GM12865 (cell line): Measurements from ENCODE around the gene PDE11A.

Experiments
- DNase-seq: peaks from one replicate; pipeline ENCODE4 v3.0.0; 2010; ENCODE audit warnings: low read depth
- H3K4me3 ChIP-seq: 2 replicates; pipeline ENCODE4 v1.5.1; 2011; ENCODE audit warnings: mild to moderate bottlenecking, low read depth, low read length, control low read depth
- CTCF ChIP-seq: IDR thresholded peaks from 2 replicates; pipeline ENCODE4 v1.5.1; 2011; ENCODE audit warnings: low read length, control low read depth, low read depth, inconsistent platforms; ENCODE audit not compliant: insufficient read depth; ENCODE audit errors: missing control alignments

PDE11A gene

GRCh38 chr2:177828557-177828956 is 244.0 kb downstream of the PDE11A start:
- TF ChIP-seq CTCF = no peak
- H3K4me3 ChIP-seq = no peak overlapping the region
- no peak for DNase-seq

- TF ChIP-seq CTCF = no peak
- no peak overlapping the region for H3K4me3 ChIP-seq
- DNase-seq = no peak
These were observed 245.7 kb downstream of the PDE11A start for GRCh38 chr2:177826897-177827296.

GRCh38 chr2:177822941-177823340 is 249.6 kb downstream of the PDE11A start:
- H3K4me3 ChIP-seq = no peak overlapping the region

GRCh38 chr2:177818412-177818811 is 254.2 kb downstream of the PDE11A start:
- DNase-seq = no peak
- TF ChIP-seq CTCF = no peak
- H3K4me3 ChIP-seq = no peak overlapping the region

More at GRCh38 chr2:177822941-177823340, 249.6 kb downstream of the PDE11A start:
- no peak for TF ChIP-seq CTCF
- DNase-seq = no peak

- no peak for DNase-seq
- H3K4me3 ChIP-seq = no peak overlapping the region
- no peak for TF ChIP-seq CTCF
These were observed 255.3 kb downstream of the PDE11A start for GRCh38 chr2:177817300-177817699.

GRCh38 chr2:177816766-177817165 is 255.8 kb downstream of the PDE11A start:
- no peak for DNase-seq
- no peak for TF ChIP-seq CTCF
- no peak overlapping the region for H3K4me3 ChIP-seq

GRCh38 chr2:177812713-177813396 is 259.7 kb downstream of the PDE11A start:
- H3K4me3 ChIP-seq = no peak overlapping the region
- DNase-seq = no peak
- TF ChIP-seq CTCF = no peak
